HepG2 (cell line): ENCODE data around the gene TTLL8. TPM values are rescaled to one million over a fixed set of nuclear protein-coding genes. Genes with fewer than 3 reads are reported as not detected.
A peak's percentile ranks its signal among the peaks of the same experiment; 100 is the strongest.

ENCODE experiments used
- AHDC1 ChIP-seq: sonication (generic); formaldehyde crosslinking; IDR thresholded peaks from 2 replicates; pipeline ENCODE4 v1.5.1; 2020; ENCODE audit warnings: mild to moderate bottlenecking, missing genetic modification reagents, borderline replicate concordance
- KDM3A ChIP-seq: IDR thresholded peaks from 2 replicates; pipeline ENCODE4 v1.6.1; 2018; ENCODE audit warnings: low read depth, missing compliant biosample characterization
- MXI1 ChIP-seq: IDR thresholded peaks from 3 replicates; pipeline ENCODE4 v1.6.1; 2012; ENCODE audit warnings: low read depth, low read length, inconsistent platforms, borderline replicate concordance
- MZF1 ChIP-seq: sonication (generic); formaldehyde crosslinking; IDR thresholded peaks from 2 replicates; pipeline ENCODE4 v1.8.1; 2023; ENCODE audit warnings: mild to moderate bottlenecking, missing genetic modification reagents, borderline replicate concordance
- NFKBIZ ChIP-seq: IDR thresholded peaks from 2 replicates; pipeline ENCODE4 v1.6.1; 2018; ENCODE audit warnings: missing genetic modification reagents, missing compliant biosample characterization
- PAX8 ChIP-seq: sonication (generic); formaldehyde crosslinking; IDR thresholded peaks from 2 replicates; pipeline ENCODE4 v1.8.0; 2022; ENCODE audit warnings: mild to moderate bottlenecking, missing genetic modification reagents, borderline replicate concordance
- SRY ChIP-seq: sonication (generic); formaldehyde crosslinking; IDR thresholded peaks from 2 replicates; pipeline ENCODE4 v1.8.0; 2022; ENCODE audit warnings: mild to moderate bottlenecking, missing genetic modification reagents
- U2AF1 ChIP-seq: fragments of 200-400 bp; formaldehyde crosslinking; optimal IDR thresholded peaks from 2 replicates; pipeline ENCODE3; 2017; ENCODE audit warnings: mild to moderate bottlenecking, low read depth, low read length
- ZBTB33 ChIP-seq: sonication (generic); formaldehyde crosslinking; IDR thresholded peaks from 2 replicates; pipeline ENCODE4 v1.4.0; 2020; ENCODE audit warnings: missing genetic modification reagents
- ZFP90 ChIP-seq: sonication (generic); formaldehyde crosslinking; IDR thresholded peaks from 2 replicates; pipeline ENCODE4 v1.8.0; 2022; ENCODE audit warnings: missing genetic modification reagents, mild to moderate bottlenecking, inconsistent platforms, borderline replicate concordance
- ZFY ChIP-seq: sonication (generic); formaldehyde crosslinking; IDR thresholded peaks from 2 replicates; pipeline ENCODE4 v1.4.0; 2020; ENCODE audit warnings: missing genetic modification reagents
- ZFYVE20 ChIP-seq: sonication (generic); formaldehyde crosslinking; IDR thresholded peaks from 2 replicates; pipeline ENCODE4 v1.8.0; 2023; ENCODE audit warnings: low read depth, mild to moderate bottlenecking, moderate library complexity, missing genetic modification reagents, borderline replicate concordance
- ZNF549 ChIP-seq: sonication (generic); formaldehyde crosslinking; IDR thresholded peaks from 2 replicates; pipeline ENCODE4 v1.5.0; 2020; ENCODE audit warnings: missing genetic modification reagents
- ZNF598 ChIP-seq: sonication (generic); formaldehyde crosslinking; IDR thresholded peaks from 2 replicates; pipeline ENCODE4 v1.5.1; 2020; ENCODE audit warnings: mild to moderate bottlenecking, missing genetic modification reagents, borderline replicate concordance
- ZNF782 ChIP-seq: sonication (generic); formaldehyde crosslinking; IDR thresholded peaks from 2 replicates; pipeline ENCODE4 v1.4.0; 2020; ENCODE audit warnings: missing genetic modification reagents, mild to moderate bottlenecking, borderline replicate concordance
- ZSCAN5A ChIP-seq: sonication (generic); formaldehyde crosslinking; IDR thresholded peaks from 2 replicates; pipeline ENCODE4 v1.8.0; 2022; ENCODE audit warnings: mild to moderate bottlenecking, missing genetic modification reagents, borderline replicate concordance
- polyA plus RNA-seq, 8 experiments: library from polyadenylated mRNA; depleted of rRNA in 3 of 8; stranded (reverse) in 7 of 8; unstranded in 1 of 8; fragments of >200 nt; fragmentation: Illumina TruSeq in 4 of 8; extraction: Trizol in 4 of 8; gene quantifications; 2 replicates each; pipeline versions ENCODE4 v1.2.1 to v1.2.3, GENCODE V29; 2011 to 2016; ENCODE audit warnings: low read depth in 4 of 8, missing spikeins in 1 of 8, mixed read lengths in 1 of 8; ENCODE audit not compliant: insufficient read depth in 1 of 8
- total RNA-seq, 5 experiments: library from RNA; depleted of rRNA; stranded (reverse); fragments of >200 nt; fragmentation: Illumina TruSeq; extraction: Trizol; gene quantifications; 2 replicates each; pipeline ENCODE4 v1.2.3, GENCODE V29; 2016; ENCODE audit warnings: low read depth in 1 of 5
- TF ChIP-seq, protein P1 (sequence below): sonication (generic); formaldehyde crosslinking; IDR thresholded peaks from 2 replicates; pipeline ENCODE4 v1.4.0; 2020; ENCODE audit warnings: missing genetic modification reagents

The TTLL8 gene
- total and polyA plus RNA-seq, 2 of the 13 experiments (the other 11 are each of a cell fraction or from before 2014, with no cell fraction given), result not detected

DNA sequence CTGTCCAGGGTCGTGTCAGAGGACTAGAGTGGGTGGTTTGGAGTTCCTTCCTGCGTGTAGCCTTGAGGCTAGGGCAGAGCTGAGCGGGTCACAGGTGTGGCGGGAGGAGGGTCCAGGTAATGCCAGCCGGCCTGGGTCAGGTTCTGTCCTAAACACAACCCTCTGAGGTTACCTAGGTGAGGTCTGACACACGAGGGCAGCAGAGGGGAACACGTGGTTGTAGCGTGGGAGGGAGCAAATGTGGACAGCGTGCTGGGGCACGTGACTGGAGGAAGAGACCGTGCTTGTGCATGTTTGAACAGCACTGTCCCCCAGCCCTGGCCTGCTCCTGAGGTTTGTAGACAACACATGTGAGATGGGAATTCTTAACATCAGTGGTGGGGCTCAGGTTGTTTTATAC, 44.8 kb upstream of the TTLL8 start (continued):
- TF ChIP-seq MXI1 (peak; percentile 45; the same call in 1 of the 3 replicates), SRY (peak; percentile 93), MZF1 (no peak), ZFP90 (peak; percentile 52; the same call in 1 of the 2 replicates), ZNF598 (no peak), ZFY (peak; percentile 54), KDM3A (CRISPR knock-in tag) (no peak), AHDC1 (CRISPR knock-in tag) (no peak), U2AF1 (no peak), NFKBIZ (CRISPR knock-in tag) (0 out of 2 replicates have a peak, but pooled peaks have one; percentile 57), ZSCAN5A (CRISPR knock-in tag) (no peak), ZFYVE20 (CRISPR knock-in tag) (peak; percentile 71; the same call in 1 of the 2 replicates), PAX8 (CRISPR knock-in tag) (no peak), ZBTB33 (peak; percentile 73), ZNF549 (CRISPR knock-in tag) (no peak), ZNF782 (peak; percentile 64; the same call in 1 of the 2 replicates)
- TF ChIP-seq, protein P1, sequence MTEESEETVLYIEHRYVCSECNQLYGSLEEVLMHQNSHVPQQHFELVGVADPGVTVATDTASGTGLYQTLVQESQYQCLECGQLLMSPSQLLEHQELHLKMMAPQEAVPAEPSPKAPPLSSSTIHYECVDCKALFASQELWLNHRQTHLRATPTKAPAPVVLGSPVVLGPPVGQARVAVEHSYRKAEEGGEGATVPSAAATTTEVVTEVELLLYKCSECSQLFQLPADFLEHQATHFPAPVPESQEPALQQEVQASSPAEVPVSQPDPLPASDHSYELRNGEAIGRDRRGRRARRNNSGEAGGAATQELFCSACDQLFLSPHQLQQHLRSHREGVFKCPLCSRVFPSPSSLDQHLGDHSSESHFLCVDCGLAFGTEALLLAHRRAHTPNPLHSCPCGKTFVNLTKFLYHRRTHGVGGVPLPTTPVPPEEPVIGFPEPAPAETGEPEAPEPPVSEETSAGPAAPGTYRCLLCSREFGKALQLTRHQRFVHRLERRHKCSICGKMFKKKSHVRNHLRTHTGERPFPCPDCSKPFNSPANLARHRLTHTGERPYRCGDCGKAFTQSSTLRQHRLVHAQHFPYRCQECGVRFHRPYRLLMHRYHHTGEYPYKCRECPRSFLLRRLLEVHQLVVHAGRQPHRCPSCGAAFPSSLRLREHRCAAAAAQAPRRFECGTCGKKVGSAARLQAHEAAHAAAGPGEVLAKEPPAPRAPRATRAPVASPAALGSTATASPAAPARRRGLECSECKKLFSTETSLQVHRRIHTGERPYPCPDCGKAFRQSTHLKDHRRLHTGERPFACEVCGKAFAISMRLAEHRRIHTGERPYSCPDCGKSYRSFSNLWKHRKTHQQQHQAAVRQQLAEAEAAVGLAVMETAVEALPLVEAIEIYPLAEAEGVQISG (CRISPR knock-in tag), result peak; percentile 72
